SK-N-SH (cell line): Measurements from ENCODE around the gene SST.

ENCODE experiments used
- EP300 ChIP-seq, 2 experiments: IDR thresholded peaks; 2 replicates each; pipeline versions ENCODE4 v1.4.0 to v1.6.1; 2012; ENCODE audit warnings: borderline replicate concordance in 1 of 2, low read depth in 1 of 2, low read length in 1 of 2
- FOSL2 ChIP-seq: IDR thresholded peaks from 2 replicates; pipeline ENCODE4 v1.4.0; 2012; ENCODE audit warnings: low read depth, mild to moderate bottlenecking, moderate library complexity, borderline replicate concordance
- GABPA ChIP-seq: IDR thresholded peaks from 2 replicates; pipeline ENCODE4 v1.4.0; 2012; ENCODE audit warnings: low read depth, mild to moderate bottlenecking
- MAX ChIP-seq: IDR thresholded peaks from 2 replicates; pipeline ENCODE4 v1.4.0; 2012; ENCODE audit warnings: low read depth
- MXI1 ChIP-seq: IDR thresholded peaks from 2 replicates; pipeline ENCODE4 v1.6.1; 2012; ENCODE audit warnings: mild to moderate bottlenecking, low read depth, low read length, improper control_type of control experiment
- RCOR1 ChIP-seq: fragments of 150-350 bp; IDR thresholded peaks from 2 replicates; pipeline ENCODE4 v1.6.1; 2017; ENCODE audit warnings: antibody characterized with exemption, low read length
- REST ChIP-seq: IDR thresholded peaks from 2 replicates; pipeline ENCODE4 v1.6.1; 2012; ENCODE audit warnings: mild to moderate bottlenecking, low read depth, low read length, moderate library complexity
- RFX5 ChIP-seq: IDR thresholded peaks from 2 replicates; pipeline ENCODE4 v1.6.1; 2012; ENCODE audit warnings: mild to moderate bottlenecking, improper control_type of control experiment, low read length
- RXRA ChIP-seq: IDR thresholded peaks from 2 replicates; pipeline ENCODE4 v1.4.0; 2012; ENCODE audit warnings: low read depth, mild to moderate bottlenecking, borderline replicate concordance
- SMC3 ChIP-seq: IDR thresholded peaks from 2 replicates; pipeline ENCODE4 v1.6.1; 2012; ENCODE audit warnings: low read depth, low read length, improper control_type of control experiment
- TCF12 ChIP-seq: IDR thresholded peaks from 2 replicates; pipeline ENCODE4 v1.4.0; 2012
- USF2 ChIP-seq: fragments of 150-350 bp; IDR thresholded peaks from 2 replicates; pipeline ENCODE4 v1.6.1; 2017; ENCODE audit warnings: antibody characterized with exemption, low read length, low read depth, borderline replicate concordance
- TF ChIP-seq, protein P1 (sequence below): fragments of 200-600 bp; sonication (generic); IDR thresholded peaks from 2 replicates; pipeline ENCODE4 v1.6.1; 2017; ENCODE audit warnings: antibody characterized with exemption, mild to moderate bottlenecking, moderate library complexity
- TF ChIP-seq, protein P2 (sequence below): IDR thresholded peaks from 2 replicates; pipeline ENCODE4 v1.4.0; 2012; ENCODE audit warnings: low read depth, borderline replicate concordance

DNA sequence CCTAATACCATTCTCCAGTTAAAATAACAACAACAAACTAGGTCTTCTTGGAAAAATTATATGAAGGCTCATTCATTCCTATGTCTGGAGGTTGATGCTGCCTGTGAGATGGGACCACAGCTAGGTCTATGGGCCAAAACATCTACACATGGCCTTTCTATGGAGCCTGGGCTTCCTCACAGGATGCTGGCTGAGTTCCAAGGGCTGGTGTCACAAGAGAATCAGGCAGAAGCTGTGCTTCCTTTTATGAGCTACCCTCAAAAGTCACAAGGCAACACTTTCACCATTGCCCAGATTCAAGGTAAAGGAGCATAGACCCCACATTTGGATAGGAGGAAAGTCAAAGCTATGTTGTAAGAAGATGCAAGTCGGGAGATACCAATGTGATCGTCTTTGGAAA, 36.8 kb upstream of the SST start:
- TF ChIP-seq, protein P1, sequence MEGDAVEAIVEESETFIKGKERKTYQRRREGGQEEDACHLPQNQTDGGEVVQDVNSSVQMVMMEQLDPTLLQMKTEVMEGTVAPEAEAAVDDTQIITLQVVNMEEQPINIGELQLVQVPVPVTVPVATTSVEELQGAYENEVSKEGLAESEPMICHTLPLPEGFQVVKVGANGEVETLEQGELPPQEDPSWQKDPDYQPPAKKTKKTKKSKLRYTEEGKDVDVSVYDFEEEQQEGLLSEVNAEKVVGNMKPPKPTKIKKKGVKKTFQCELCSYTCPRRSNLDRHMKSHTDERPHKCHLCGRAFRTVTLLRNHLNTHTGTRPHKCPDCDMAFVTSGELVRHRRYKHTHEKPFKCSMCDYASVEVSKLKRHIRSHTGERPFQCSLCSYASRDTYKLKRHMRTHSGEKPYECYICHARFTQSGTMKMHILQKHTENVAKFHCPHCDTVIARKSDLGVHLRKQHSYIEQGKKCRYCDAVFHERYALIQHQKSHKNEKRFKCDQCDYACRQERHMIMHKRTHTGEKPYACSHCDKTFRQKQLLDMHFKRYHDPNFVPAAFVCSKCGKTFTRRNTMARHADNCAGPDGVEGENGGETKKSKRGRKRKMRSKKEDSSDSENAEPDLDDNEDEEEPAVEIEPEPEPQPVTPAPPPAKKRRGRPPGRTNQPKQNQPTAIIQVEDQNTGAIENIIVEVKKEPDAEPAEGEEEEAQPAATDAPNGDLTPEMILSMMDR: no peak
- TF ChIP-seq EP300 (IDR thresholded peaks at IDR 0.05; ENCODE audit: borderline replicate concordance in 1 of 2, low read depth in 1 of 2, low read length in 1 of 2) (no peak), RXRA (no peak), FOSL2 (no peak), RFX5 (no peak), USF2 (no peak), GABPA (no peak), TCF12 (no peak), MXI1 (no peak), REST (no peak), SMC3 (no peak), RCOR1 (no peak), MAX (no peak)
- TF ChIP-seq, protein P2, sequence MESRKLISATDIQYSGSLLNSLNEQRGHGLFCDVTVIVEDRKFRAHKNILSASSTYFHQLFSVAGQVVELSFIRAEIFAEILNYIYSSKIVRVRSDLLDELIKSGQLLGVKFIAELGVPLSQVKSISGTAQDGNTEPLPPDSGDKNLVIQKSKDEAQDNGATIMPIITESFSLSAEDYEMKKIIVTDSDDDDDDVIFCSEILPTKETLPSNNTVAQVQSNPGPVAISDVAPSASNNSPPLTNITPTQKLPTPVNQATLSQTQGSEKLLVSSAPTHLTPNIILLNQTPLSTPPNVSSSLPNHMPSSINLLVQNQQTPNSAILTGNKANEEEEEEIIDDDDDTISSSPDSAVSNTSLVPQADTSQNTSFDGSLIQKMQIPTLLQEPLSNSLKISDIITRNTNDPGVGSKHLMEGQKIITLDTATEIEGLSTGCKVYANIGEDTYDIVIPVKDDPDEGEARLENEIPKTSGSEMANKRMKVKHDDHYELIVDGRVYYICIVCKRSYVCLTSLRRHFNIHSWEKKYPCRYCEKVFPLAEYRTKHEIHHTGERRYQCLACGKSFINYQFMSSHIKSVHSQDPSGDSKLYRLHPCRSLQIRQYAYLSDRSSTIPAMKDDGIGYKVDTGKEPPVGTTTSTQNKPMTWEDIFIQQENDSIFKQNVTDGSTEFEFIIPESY: no peak
